NB4 (cell line): ENCODE results near the gene MAGIX.
A peak's percentile ranks its signal among the peaks of the same experiment; 100 is the strongest.
"Not testable (repeated sequence)": the region's sequence is repeated elsewhere in the genome, so short reads cannot be mapped to it uniquely, and the experiment has no call there.

Experiments
- DNase-seq: peaks from one replicate; pipeline ENCODE4 v3.0.0; 2010; ENCODE audit warnings: low read depth
- H3K4me3 ChIP-seq: one replicate; pipeline ENCODE4 v1.5.1; 2011; ENCODE audit warnings: mild to moderate bottlenecking, low read depth, low read length, moderate library complexity
- CTCF ChIP-seq: IDR thresholded peaks from one replicate; pipeline ENCODE4 v1.5.1; 2012; ENCODE audit warnings: low read depth, low read length
- MAX ChIP-seq: IDR thresholded peaks from 2 replicates; pipeline ENCODE4 v1.6.1; 2011; ENCODE audit warnings: low read depth, low read length
- MYC ChIP-seq: IDR thresholded peaks from 2 replicates; pipeline ENCODE4 v1.6.1; 2011; ENCODE audit warnings: low read depth, low read length
- POLR2A ChIP-seq: IDR thresholded peaks from 2 replicates; pipeline ENCODE4 v1.6.1; 2011; ENCODE audit warnings: mild to moderate bottlenecking; ENCODE audit not compliant: insufficient read length; ENCODE audit errors: extremely low read depth

The MAGIX gene

GRCh38 chrX:49165901-49166881 lies 3.6 kb downstream of the MAGIX start:
- H3K4me3 ChIP-seq = peak overlapping the region; percentile 71
- peak; percentile 86 for TF ChIP-seq MYC
- peak; percentile 67 for TF ChIP-seq MAX
- TF ChIP-seq POLR2A = peak; percentile 12
- peak; percentile 16 for TF ChIP-seq CTCF
- peak; percentile 97 for DNase-seq

- TF ChIP-seq MAX = peak; percentile 13; the same call in 1 of the 2 replicates
- peak; percentile 59; the same call in 1 of the 2 replicates for TF ChIP-seq MYC
- TF ChIP-seq POLR2A = peak; percentile 28
- TF ChIP-seq CTCF = no peak
- H3K4me3 ChIP-seq = peak overlapping the region; percentile 71
- peak; percentile 94 for DNase-seq
Measured at GRCh38 chrX:49166914-49167739, 4.6 kb downstream of the MAGIX start.

- TF ChIP-seq POLR2A (no peak), MAX (no peak), CTCF (no peak), MYC (no peak)
- H3K4me3 ChIP-seq = peak overlapping the region; percentile 71
- DNase-seq = no peak
Measured at GRCh38 chrX:49167740-49168108, 5.2 kb downstream of the MAGIX start.

- DNase-seq = peak; percentile 84
- TF ChIP-seq POLR2A (peak; percentile 54), CTCF (no peak), MYC (peak; percentile 64), MAX (peak; percentile 70)
- peak within 1 kb of the TSS; percentile 84 for H3K4me3 ChIP-seq
Measured at GRCh38 chrX:49171752-49172279, 9.3 kb downstream of the MAGIX start, which contains the start of gene PLP2. Gene PLP2 (plus strand): TSS chrX:49171898. CDS start chrX:49172001, 103 bp downstream.

GRCh38 chrX:49172280-49172780 lies 9.8 kb downstream of the MAGIX start:
- H3K4me3 ChIP-seq = peak overlapping the region; percentile 84
- no peak for TF ChIP-seq POLR2A
- TF ChIP-seq MYC = peak; percentile 22; the same call in 1 of the 2 replicates
- TF ChIP-seq MAX = 0 out of 2 replicates have a peak, but pooled peaks have one; percentile 18
- DNase-seq = peak; percentile 86

DNA sequence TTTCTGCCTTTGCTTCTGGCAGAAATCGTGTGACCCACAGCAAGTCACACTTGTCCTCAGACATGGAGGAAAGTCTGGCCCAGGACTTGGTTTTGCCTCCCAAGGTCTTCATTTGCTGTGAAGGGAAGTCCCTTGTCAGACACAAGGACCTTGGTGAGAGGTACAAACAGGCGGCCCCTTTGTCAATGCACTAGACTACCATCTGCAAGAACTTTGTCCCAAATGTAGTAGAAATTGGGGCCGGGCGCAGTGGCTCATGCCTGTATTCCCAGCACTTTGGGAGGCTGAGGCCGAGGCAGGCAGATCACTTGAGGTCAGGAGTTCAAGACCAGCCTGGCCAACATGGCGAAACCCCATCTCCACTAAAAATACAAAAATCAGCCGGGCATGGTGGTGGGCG lies 11.0 kb downstream of the MAGIX start:
- peak overlapping the region; percentile 84 for H3K4me3 ChIP-seq
- not testable (repeated sequence) for DNase-seq
